OCI-LY3 (cell line): ENCODE results near the gene ANAPC10.

ENCODE experiments used
- H2AFZ ChIP-seq: fragments of 200-600, 300-600 bp; shearing (Covaris generic); 2 replicates; pipeline ENCODE4 v1.6.0; 2014; ENCODE audit warnings: antibody characterized with exemption, low read depth, low read length
- H3K27ac ChIP-seq: fragments of 200-600, 300-600 bp; sonication (generic); 2 replicates; pipeline ENCODE4 v1.5.1; 2014; ENCODE audit warnings: mild to moderate bottlenecking, low read length, moderate library complexity, mixed read lengths
- H3K27me3 ChIP-seq: fragments of 200-600, 300-600 bp; sonication (generic); 2 replicates; pipeline ENCODE4 v1.6.1; 2014; ENCODE audit warnings: low read depth, low read length, mixed read lengths
- H3K36me3 ChIP-seq: fragments of 200-600, 300-600 bp; sonication (generic); replicated peaks from 2 replicates; pipeline ENCODE3; 2014; ENCODE audit warnings: low read depth, low read length, mixed read lengths
- H3K4me1 ChIP-seq: fragments of 300-600, 200-600 bp; sonication (generic); 2 replicates; pipeline ENCODE4 v1.6.1; 2014; ENCODE audit warnings: low read length, mixed read lengths
- H3K4me2 ChIP-seq: fragments of 200-600, 300-600 bp; sonication (generic); 2 replicates; pipeline ENCODE4 v1.6.1; 2014; ENCODE audit warnings: low read length, mixed read lengths
- H3K4me3 ChIP-seq: fragments of 300-600, 200-600 bp; sonication (generic); 2 replicates; pipeline ENCODE4 v1.5.1; 2014; ENCODE audit warnings: antibody characterized with exemption, mild to moderate bottlenecking, low read length, moderate library complexity
- H3K79me2 ChIP-seq: fragments of 300-600, 200-600 bp; shearing (Covaris generic); 2 replicates; pipeline ENCODE4 v1.6.1; 2014; ENCODE audit warnings: mild to moderate bottlenecking, low read length, mixed read lengths
- H3K9ac ChIP-seq: fragments of 300-600, 200-600 bp; shearing (Covaris generic); 2 replicates; pipeline ENCODE4 v1.6.0; 2014; ENCODE audit warnings: mild to moderate bottlenecking, low read length, moderate library complexity
- H3K9me3 ChIP-seq: fragments of 200-600, 300-600 bp; shearing (Covaris generic); 2 replicates; pipeline ENCODE4 v1.6.1; 2014; ENCODE audit warnings: low read length, mixed read lengths; ENCODE audit not compliant: insufficient read depth
- H4K20me1 ChIP-seq: fragments of 200-600, 300-600 bp; sonication (generic); 2 replicates; pipeline ENCODE4 v1.6.1; 2016; ENCODE audit warnings: low read length, mixed read lengths; ENCODE audit not compliant: insufficient read depth
- CTCF ChIP-seq: fragments of 200-600, 300-600 bp; sonication (generic); IDR thresholded peaks from 2 replicates; pipeline ENCODE4 v1.5.1; 2014; ENCODE audit warnings: antibody characterized with exemption, low read length, low read depth
- EZH2phosphoT487 ChIP-seq: fragments of 200-600 bp; shearing (Covaris generic); IDR thresholded peaks from 2 replicates; pipeline ENCODE4 v1.6.1; 2018; ENCODE audit warnings: antibody characterized with exemption, mixed run types, low read depth

The ANAPC10 gene

GRCh38 chr4:144989306-144989705, 108.7 kb downstream of the ANAPC10 start:
- TF ChIP-seq CTCF = no peak
- no peak for TF ChIP-seq EZH2phosphoT487
- Histone ChIP-seq H2AFZ (no peak overlapping the region), H3K4me2 (no peak overlapping the region)

GRCh38 chr4:144985531-144985930, 112.5 kb downstream of the ANAPC10 start:
- TF ChIP-seq EZH2phosphoT487 (no peak), CTCF (no peak)
- Histone ChIP-seq H3K9ac (no peak overlapping the region), H3K27me3 (no peaks in the 10 kb centered on the region), H2AFZ (no peak overlapping the region), H3K4me3 (no peak overlapping the region), H3K9me3 (no peaks in the 10 kb centered on the region), H3K4me1 (no peaks in the 10 kb centered on the region), H3K4me2 (no peak overlapping the region), H3K27ac (no peak overlapping the region), H4K20me1 (no peaks in the 10 kb centered on the region), H3K36me3 (peaks cover 8% of the 10 kb centered on the region), H3K79me2 (no peaks in the 10 kb centered on the region)

More at GRCh38 chr4:144989306-144989705, 108.7 kb downstream of the ANAPC10 start:
- Histone ChIP-seq H3K4me3 (no peak overlapping the region), H3K9ac (no peak overlapping the region), H3K36me3 (peaks cover 3% of the 10 kb centered on the region), H4K20me1 (no peaks in the 10 kb centered on the region), H3K27me3 (no peaks in the 10 kb centered on the region), H3K79me2 (no peaks in the 10 kb centered on the region), H3K9me3 (no peaks in the 10 kb centered on the region), H3K4me1 (no peaks in the 10 kb centered on the region), H3K27ac (no peak overlapping the region)

- H3K27ac ChIP-seq = no peak overlapping the region
- no peaks in the 10 kb centered on the region for H3K9me3 ChIP-seq
- no peaks in the 10 kb centered on the region for H4K20me1 ChIP-seq
- H3K4me2 ChIP-seq = no peak overlapping the region
- no peak overlapping the region for H3K4me3 ChIP-seq
- TF ChIP-seq CTCF = no peak
- no peak for TF ChIP-seq EZH2phosphoT487
- no peak overlapping the region for H3K9ac ChIP-seq
- H3K79me2 ChIP-seq = no peaks in the 10 kb centered on the region
- H3K36me3 ChIP-seq = peaks cover 8% of the 10 kb centered on the region
- no peak overlapping the region for H2AFZ ChIP-seq
- no peaks in the 10 kb centered on the region for H3K27me3 ChIP-seq
- H3K4me1 ChIP-seq = no peaks in the 10 kb centered on the region
Measured at GRCh38 chr4:144985014-144985413, 113.0 kb downstream of the ANAPC10 start.

GRCh38 chr4:144984241-144984640, 113.8 kb downstream of the ANAPC10 start:
- Histone ChIP-seq H3K9me3 (no peaks in the 10 kb centered on the region), H3K4me1 (no peaks in the 10 kb centered on the region), H3K4me3 (no peak overlapping the region), H3K36me3 (peaks cover 8% of the 10 kb centered on the region), H2AFZ (no peak overlapping the region), H3K9ac (no peak overlapping the region), H4K20me1 (no peaks in the 10 kb centered on the region), H3K27me3 (no peaks in the 10 kb centered on the region), H3K4me2 (no peak overlapping the region), H3K27ac (no peak overlapping the region), H3K79me2 (no peaks in the 10 kb centered on the region)
- TF ChIP-seq CTCF (no peak), EZH2phosphoT487 (no peak)
